Measurements from ENCODE around the gene SIAH3.

- TF ChIP-seq CEBPB (IDR thresholded peaks at IDR 0.05) (no peak), TEAD4 (IDR thresholded peaks at IDR 0.05) (no peak), MAX (IDR thresholded peaks at IDR 0.05) (no peak), RAD21 (IDR thresholded peaks at IDR 0.05; ENCODE audit: low read depth) (no peak), TAF1 (IDR thresholded peaks at IDR 0.05; ENCODE audit: low read depth) (no peak), USF1 (IDR thresholded peaks at IDR 0.05) (no peak), EGR1 (IDR thresholded peaks at IDR 0.05) (no peak), EP300 (IDR thresholded peaks at IDR 0.05; ENCODE audit: borderline replicate concordance) (no peak), CREB1 (IDR thresholded peaks at IDR 0.05; ENCODE audit: low read depth) (no peak), YY1 (IDR thresholded peaks at IDR 0.05; ENCODE audit: low read depth) (no peak), NFIC (IDR thresholded peaks at IDR 0.05) (no peak), FOXM1 (IDR thresholded peaks at IDR 0.05; ENCODE audit: borderline replicate concordance, low read depth) (no peak), REST (IDR thresholded peaks at IDR 0.05; ENCODE audit: low read depth) (no peak)
Observed at GRCh38 chr13:45838171-45838745, 13.3 kb downstream of the SIAH3 start.
